ENCODE data around the gene SRSF9.
"Not testable (repeated sequence)": the region's sequence is repeated elsewhere in the genome, so short reads cannot be mapped to it uniquely, and the experiment has no call there.

The SRSF9 gene

DNA sequence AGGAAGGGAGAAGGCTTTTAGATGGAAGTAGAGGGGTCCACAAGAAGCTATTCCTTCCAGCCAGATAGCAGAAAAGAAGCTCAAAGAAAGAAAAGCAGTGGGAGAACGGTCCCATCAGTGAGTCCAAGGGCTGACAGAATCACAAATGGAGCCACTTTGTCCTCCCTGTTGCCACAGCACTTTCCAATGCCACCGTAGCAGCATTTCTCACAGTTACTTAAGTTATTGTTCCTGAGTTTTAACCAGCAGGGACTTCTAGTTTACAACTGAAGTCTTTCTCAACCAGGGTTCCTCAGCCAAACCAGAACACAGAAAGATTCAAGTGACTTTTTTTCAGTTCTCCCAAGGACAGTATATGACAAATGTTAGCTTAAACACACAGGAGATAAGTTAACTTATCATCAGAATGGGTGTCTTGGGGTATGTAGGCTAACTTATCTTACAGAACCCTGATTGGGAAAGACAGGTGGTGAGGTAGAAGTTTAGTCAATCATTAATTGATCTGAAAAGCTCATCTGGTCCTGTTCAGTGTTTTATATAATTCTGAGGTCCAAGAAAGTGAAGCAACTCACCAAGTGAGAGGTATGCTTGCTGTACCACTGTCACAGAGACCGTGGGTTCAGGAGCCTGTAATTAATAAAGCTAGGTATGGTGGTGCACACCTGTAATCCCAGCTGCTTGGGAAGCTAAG is 16.3 kb downstream of the SRSF9 start:
- TF ChIP-seq, protein P1, sequence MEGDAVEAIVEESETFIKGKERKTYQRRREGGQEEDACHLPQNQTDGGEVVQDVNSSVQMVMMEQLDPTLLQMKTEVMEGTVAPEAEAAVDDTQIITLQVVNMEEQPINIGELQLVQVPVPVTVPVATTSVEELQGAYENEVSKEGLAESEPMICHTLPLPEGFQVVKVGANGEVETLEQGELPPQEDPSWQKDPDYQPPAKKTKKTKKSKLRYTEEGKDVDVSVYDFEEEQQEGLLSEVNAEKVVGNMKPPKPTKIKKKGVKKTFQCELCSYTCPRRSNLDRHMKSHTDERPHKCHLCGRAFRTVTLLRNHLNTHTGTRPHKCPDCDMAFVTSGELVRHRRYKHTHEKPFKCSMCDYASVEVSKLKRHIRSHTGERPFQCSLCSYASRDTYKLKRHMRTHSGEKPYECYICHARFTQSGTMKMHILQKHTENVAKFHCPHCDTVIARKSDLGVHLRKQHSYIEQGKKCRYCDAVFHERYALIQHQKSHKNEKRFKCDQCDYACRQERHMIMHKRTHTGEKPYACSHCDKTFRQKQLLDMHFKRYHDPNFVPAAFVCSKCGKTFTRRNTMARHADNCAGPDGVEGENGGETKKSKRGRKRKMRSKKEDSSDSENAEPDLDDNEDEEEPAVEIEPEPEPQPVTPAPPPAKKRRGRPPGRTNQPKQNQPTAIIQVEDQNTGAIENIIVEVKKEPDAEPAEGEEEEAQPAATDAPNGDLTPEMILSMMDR (conservative IDR thresholded peaks at IDR 0.05; ENCODE audit: control insufficient read depth, insufficient read depth, low read depth, low read length): no peak
- no peak overlapping the region for H3K4me3 ChIP-seq (ENCODE audit: control insufficient read depth, low read depth, low read length)
- DNase-seq (ENCODE audit: low read depth): no peak

DNA sequence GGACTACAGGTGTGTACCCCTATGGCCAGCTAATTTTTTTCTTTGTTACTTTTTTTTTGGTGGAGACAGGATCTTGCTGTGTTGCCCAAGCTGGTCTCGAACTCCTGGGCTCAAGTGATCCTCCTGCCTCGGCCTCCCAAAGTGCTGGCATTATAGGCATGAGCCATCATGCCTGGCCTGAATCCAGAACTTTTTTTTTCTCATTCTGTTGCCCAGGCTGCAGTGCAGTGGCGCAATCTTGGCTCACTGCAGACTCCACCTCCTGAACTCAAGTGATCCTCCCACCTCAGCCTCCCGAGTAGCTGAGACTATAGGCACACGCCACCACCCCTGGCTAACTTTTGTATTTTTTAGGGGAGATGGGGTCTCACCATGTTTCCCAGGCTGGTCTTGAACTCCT is 17.0 kb downstream of the SRSF9 start:
- peak; percentile 48 for DNase-seq (ENCODE audit: low read depth)
- H3K4me3 ChIP-seq (ENCODE audit: control insufficient read depth, low read depth, low read length): not testable (repeated sequence)

DNA sequence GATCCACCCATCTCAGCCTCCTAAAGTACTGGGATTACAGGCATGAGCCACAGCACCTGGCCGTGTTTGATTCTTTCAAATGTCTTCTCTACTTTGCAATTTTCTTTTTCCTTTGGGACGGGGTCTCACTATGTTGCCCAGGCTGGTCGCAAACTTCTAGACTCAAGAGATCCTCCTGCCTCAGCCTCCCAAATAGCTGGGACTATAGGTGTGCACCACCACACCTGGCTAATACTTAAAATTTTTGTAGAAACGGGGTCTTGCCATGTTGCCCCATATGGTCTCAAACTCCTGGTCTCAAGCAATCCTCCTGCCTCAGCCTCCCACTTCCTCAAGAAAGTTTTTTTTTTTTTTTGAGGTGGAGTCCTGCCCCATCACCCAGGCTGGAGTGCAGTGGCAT is 21.6 kb downstream of the SRSF9 start:
- TF ChIP-seq, protein P1 (conservative IDR thresholded peaks at IDR 0.05; ENCODE audit: control insufficient read depth, insufficient read depth, low read depth, low read length): no peak
- no peak overlapping the region for H3K4me3 ChIP-seq (ENCODE audit: control insufficient read depth, low read depth, low read length)
- no peak for DNase-seq (ENCODE audit: low read depth)

GRCh38 chr12:120446844-120447178 is 22.7 kb downstream of the SRSF9 start:
- H3K4me3 ChIP-seq (ENCODE audit: control insufficient read depth, low read depth, low read length): peak overlapping the region; percentile 99
- not testable (repeated sequence) for DNase-seq (ENCODE audit: low read depth)

DNA sequence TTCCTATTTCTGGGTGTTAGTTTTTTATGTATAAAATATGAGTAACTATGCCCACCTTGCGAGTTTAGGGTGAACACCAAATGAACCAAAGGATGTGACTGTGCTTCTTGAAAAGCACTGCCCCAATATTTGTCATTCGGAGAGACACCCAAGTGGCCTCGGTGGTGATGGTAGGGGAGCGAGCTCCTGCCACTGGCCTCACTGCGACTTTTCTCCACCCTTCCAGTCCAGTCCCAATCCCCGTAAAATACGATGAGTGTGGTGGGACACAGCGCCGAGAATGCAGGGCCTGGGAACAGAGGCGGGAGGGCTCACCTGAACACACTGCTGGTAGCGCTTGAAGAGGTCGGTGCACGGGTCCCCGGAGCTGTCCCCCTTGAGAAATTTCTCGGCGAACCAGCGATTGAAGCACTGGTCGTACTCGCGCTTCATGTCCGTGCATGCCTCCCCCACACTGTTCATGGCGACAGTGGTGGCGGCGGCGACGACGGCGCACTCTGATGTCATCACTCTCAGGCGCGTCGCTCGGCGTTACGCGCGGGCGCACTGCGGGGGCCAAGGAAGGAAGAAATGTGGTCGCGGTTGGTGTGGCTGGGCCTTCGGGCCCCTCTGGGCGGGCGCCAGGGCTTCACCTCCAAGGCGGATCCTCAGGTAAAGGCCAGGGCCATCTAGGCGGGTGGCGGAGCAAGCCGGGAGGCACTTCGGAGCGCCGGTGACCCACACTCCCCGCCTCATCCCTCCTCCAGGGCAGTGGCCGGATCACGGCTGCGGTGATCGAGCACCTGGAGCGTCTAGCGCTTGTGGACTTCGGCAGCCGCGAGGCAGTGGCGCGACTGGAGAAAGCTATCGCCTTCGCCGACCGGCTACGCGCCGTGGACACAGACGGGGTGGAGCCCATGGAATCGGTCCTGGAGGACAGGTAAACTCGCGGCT is 23.4 kb downstream of the SRSF9 start, which contains the start of the genes GATC and TRIAP1:
TSS of gene GATC (plus strand) at position 534 of the 933 bp plus-strand sequence. CDS start at position 571, 37 bp downstream.
TSS of gene TRIAP1 (minus strand) at position 474 of the 933 bp plus-strand sequence. CDS start at position 462, 12 bp downstream.
- peak within 1 kb of the TSS; percentile 99 for H3K4me3 ChIP-seq (ENCODE audit: control insufficient read depth, low read depth, low read length)
- peak; percentile 67 for DNase-seq (ENCODE audit: low read depth)
- TF ChIP-seq, protein P1 (conservative IDR thresholded peaks at IDR 0.05; ENCODE audit: control insufficient read depth, insufficient read depth, low read depth, low read length): no peak

DNA sequence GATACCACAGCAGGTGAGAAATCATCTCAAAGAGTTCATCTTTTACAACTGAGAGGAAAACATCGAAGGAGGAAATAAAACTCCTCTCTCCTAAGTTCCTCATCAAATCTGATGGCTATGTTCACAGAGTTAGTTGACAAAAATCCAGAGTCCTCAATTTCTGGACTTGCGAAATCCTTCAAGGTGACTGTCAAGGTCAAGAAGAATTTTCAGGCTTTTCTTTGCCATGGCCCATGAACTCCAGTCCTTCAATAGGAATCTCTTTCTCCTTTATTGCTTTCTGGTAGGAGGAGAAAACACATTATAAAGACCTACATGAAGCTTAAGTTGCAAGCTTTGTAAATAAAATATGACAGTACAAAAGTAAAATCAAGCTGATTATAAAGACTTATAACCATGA is 24.9 kb downstream of the SRSF9 start:
- no peak overlapping the region for H3K4me3 ChIP-seq (ENCODE audit: control insufficient read depth, low read depth, low read length)
- TF ChIP-seq, protein P1 (conservative IDR thresholded peaks at IDR 0.05; ENCODE audit: control insufficient read depth, insufficient read depth, low read depth, low read length): no peak
- no peak for DNase-seq (ENCODE audit: low read depth)

DNA sequence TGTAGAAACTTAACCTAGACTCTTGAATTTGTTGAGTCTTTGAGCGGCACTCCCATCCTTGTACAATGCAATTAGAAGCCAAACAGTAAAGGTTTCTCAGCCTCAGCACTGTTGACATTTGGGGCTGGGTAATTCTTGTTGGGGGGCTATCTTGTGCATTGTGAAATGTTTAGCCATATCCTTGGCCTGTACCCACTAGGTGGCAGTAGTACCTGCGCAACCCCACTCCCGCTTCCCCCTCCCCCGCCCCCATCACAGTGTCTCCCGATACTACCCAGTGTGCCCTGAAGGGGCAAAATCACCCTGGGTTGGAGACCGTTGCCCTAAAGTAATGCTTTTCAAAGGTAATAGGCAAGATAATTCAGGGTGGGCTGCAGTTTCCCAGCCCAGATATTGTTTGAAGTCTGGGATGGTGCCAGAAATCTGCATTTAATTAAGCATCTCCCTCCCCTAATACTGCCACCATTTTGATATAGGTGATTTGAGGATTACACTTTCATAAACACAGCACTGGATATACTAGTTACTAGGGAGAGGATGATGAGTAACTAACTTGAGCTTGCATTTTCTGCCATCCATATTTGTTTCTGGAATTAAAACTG is 29.8 kb downstream of the SRSF9 start:
- H3K4me3 ChIP-seq (ENCODE audit: control insufficient read depth, low read depth, low read length): no peak overlapping the region
- TF ChIP-seq, protein P1 (conservative IDR thresholded peaks at IDR 0.05; ENCODE audit: control insufficient read depth, insufficient read depth, low read depth, low read length): peak; percentile 54
- DNase-seq (ENCODE audit: low read depth): peak; percentile 61
